IMR-90 (cell line): ENCODE measurements around the gene TSPYL1. TPM values are rescaled to one million over a fixed set of nuclear protein-coding genes. Genes with fewer than 3 reads are reported as not detected.

Experiments used
- ATAC-seq: fragments of 200-7000 bp; cut with Tn5 transposase; 2 replicates; pipeline ENCODE4 v1.9.1; 2020; ENCODE audit warnings: low read depth, mild to moderate bottlenecking, moderate library complexity
- BruUV-seq: library from RNA; stranded (reverse); fragments of 400-500 nt; replicated peaks from 2 replicates; lab custom pipeline; 2021; lab: Mats Ljungman, UMichigan
- CTCF ChIA-PET: fragments of 300-600 bp; formaldehyde crosslinking; extraction: SDS; loops from one replicate; lab custom pipeline; 2021; ENCODE audit warnings: antibody characterized with exemption; lab: Yijun Ruan, JAX
- POLR2A ChIA-PET: fragments of 300-600 bp; sonication (Branson Sonifier 250); formaldehyde crosslinking; loops from one replicate; lab custom pipeline; 2022; ENCODE audit warnings: antibody characterized with exemption; ENCODE audit not compliant: unreplicated experiment; lab: Charles Lee
- DNase-seq: peaks from one replicate; pipeline ENCODE4 v3.0.0; 2013
- H2AFZ ChIP-seq: replicated peaks from 2 replicates; pipeline ENCODE3; 2013; ENCODE audit warnings: low read length, mild to moderate bottlenecking; ENCODE audit not compliant: poor library complexity
- H2AK5ac ChIP-seq: 2 replicates; pipeline ENCODE4 v1.6.1; 2013; ENCODE audit warnings: low read depth, low read length, inconsistent platforms
- H2AK9ac ChIP-seq: replicated peaks from 2 replicates; pipeline ENCODE3; 2013; ENCODE audit warnings: mild to moderate bottlenecking, low read depth, low read length, moderate library complexity; ENCODE audit not compliant: poor library complexity
- H2BK120ac ChIP-seq: 2 replicates; pipeline ENCODE4 v1.6.1; 2013; ENCODE audit warnings: low read depth, low read length, inconsistent platforms
- H2BK15ac ChIP-seq: 3 replicates; pipeline ENCODE4 v1.6.1; 2013; ENCODE audit warnings: low read depth, low read length, inconsistent platforms
- H2BK20ac ChIP-seq: 2 replicates; pipeline ENCODE4 v1.6.1; 2013; ENCODE audit warnings: low read depth, mild to moderate bottlenecking, inconsistent platforms, low read length, moderate library complexity
- H2BK5ac ChIP-seq: 2 replicates; pipeline ENCODE4 v1.6.1; 2013; ENCODE audit warnings: mild to moderate bottlenecking, low read depth, low read length, inconsistent platforms; ENCODE audit not compliant: poor library complexity, severe bottlenecking
- H3K14ac ChIP-seq: replicated peaks from 2 replicates; pipeline ENCODE4 v1.6.1; 2013; ENCODE audit warnings: low read depth, low read length, inconsistent platforms
- H3K18ac ChIP-seq: 2 replicates; pipeline ENCODE4 v1.6.1; 2013; ENCODE audit warnings: low read depth, low read length, control low read depth
- H3K23ac ChIP-seq: 2 replicates; pipeline ENCODE4 v1.6.1; 2013; ENCODE audit warnings: low read depth, low read length, inconsistent platforms
- H3K27ac ChIP-seq: 2 replicates; pipeline ENCODE4 v1.5.1; 2013; ENCODE audit warnings: mild to moderate bottlenecking, control low read depth, low read length; ENCODE audit not compliant: insufficient read depth
- H3K27me3 ChIP-seq: 2 replicates; pipeline ENCODE4 v1.6.1; 2013; ENCODE audit warnings: low read length; ENCODE audit not compliant: control insufficient read depth, insufficient read depth
- H3K36me3 ChIP-seq: 2 replicates; pipeline ENCODE4 v1.6.1; 2013; ENCODE audit warnings: low read length, mixed read lengths; ENCODE audit not compliant: control insufficient read depth, insufficient read depth
- H3K4ac ChIP-seq: 2 replicates; pipeline ENCODE4 v1.6.1; 2013; ENCODE audit warnings: low read depth, low read length, inconsistent platforms
- H3K4me1 ChIP-seq: 2 replicates; pipeline ENCODE4 v1.6.1; 2013; ENCODE audit warnings: low read length, mixed read lengths; ENCODE audit not compliant: control insufficient read depth, insufficient read depth
- H3K4me2 ChIP-seq: 2 replicates; pipeline ENCODE4 v1.6.1; 2013; ENCODE audit warnings: low read depth, mild to moderate bottlenecking, control low read depth, low read length, moderate library complexity
- H3K4me3 ChIP-seq: 2 replicates; pipeline ENCODE4 v1.5.1; 2013; ENCODE audit warnings: low read depth, mild to moderate bottlenecking, control low read depth, low read length, moderate library complexity; ENCODE audit not compliant: insufficient read depth
- H3K56ac ChIP-seq: 2 replicates; pipeline ENCODE4 v1.6.1; 2013; ENCODE audit warnings: low read length, inconsistent platforms; ENCODE audit not compliant: insufficient read depth; ENCODE audit errors: extremely low read depth
- H3K79me1 ChIP-seq, 2 experiments: 2 replicates each; pipeline ENCODE4 v1.6.1; 2013; ENCODE audit warnings: low read length in 2 of 2, inconsistent platforms in 1 of 2, low read depth in 1 of 2
- H3K9ac ChIP-seq: 2 replicates; pipeline ENCODE4 v1.6.1; 2013; ENCODE audit warnings: low read depth, low read length, control low read depth
- H3K9me1 ChIP-seq: 2 replicates; pipeline ENCODE4 v1.6.1; 2013; ENCODE audit warnings: low read length, inconsistent platforms; ENCODE audit not compliant: insufficient read depth
- H3K9me3 ChIP-seq: 2 replicates; pipeline ENCODE4 v1.6.1; 2013; ENCODE audit warnings: low read length; ENCODE audit not compliant: control insufficient read depth, insufficient read depth
- H4K20me1 ChIP-seq: 2 replicates; pipeline ENCODE4 v1.6.1; 2013; ENCODE audit warnings: low read length, inconsistent platforms; ENCODE audit not compliant: insufficient read depth
- H4K5ac ChIP-seq: 2 replicates; pipeline ENCODE4 v1.6.1; 2013; ENCODE audit warnings: mild to moderate bottlenecking, low read depth, low read length, control low read depth
- H4K8ac ChIP-seq, 2 experiments: 2 replicates each; pipeline ENCODE4 v1.6.1; 2013; ENCODE audit warnings: low read depth in 2 of 2, low read length in 2 of 2, control low read depth in 1 of 2, inconsistent platforms in 1 of 2
- H4K91ac ChIP-seq: 2 replicates; pipeline ENCODE4 v1.6.1; 2013; ENCODE audit warnings: low read depth, low read length, inconsistent platforms; ENCODE audit not compliant: insufficient read depth
- MAFK ChIP-seq: IDR thresholded peaks from 2 replicates; pipeline ENCODE4 v1.6.1; 2012; ENCODE audit warnings: low read depth, low read length, improper control_type of control experiment
- SMC3 ChIP-seq: fragments of 150-350 bp; IDR thresholded peaks from 2 replicates; pipeline ENCODE4 v1.6.1; 2016; ENCODE audit warnings: low read depth, mild to moderate bottlenecking, antibody characterized with exemption, low read length, moderate library complexity
- USF2 ChIP-seq: fragments of 150-350 bp; IDR thresholded peaks from 2 replicates; pipeline ENCODE4 v1.6.1; 2017; ENCODE audit warnings: mild to moderate bottlenecking, antibody characterized with exemption, low read length, low read depth
- WGBS, 2 experiments: methylation state at CpG; one replicate each; pipeline versions ENCODE4 v1.1.5 to v1.1.7; 2013; ENCODE audit warnings: missing lambda C conversion rate in 2 of 2; ENCODE audit not compliant: insufficient read length in 1 of 2; ENCODE audit errors: extremely low coverage in 2 of 2; 5-methylcytosine and 5-hydroxymethylcytosine counted together
- dilution Hi-C: fragments of 300-500 bp; cut with HindIII; formaldehyde crosslinking; loops from one replicate; pipeline ENCODE4 v1.14.3; 2018; ENCODE audit warnings: low sequenced_read_pairs; ENCODE audit not compliant: unreplicated experiment
- in situ Hi-C: fragments of 300-500 bp; cut with MboI; formaldehyde crosslinking; loops from 3 replicates; pipeline ENCODE4 v1.14.3; 2019; ENCODE audit warnings: low sequenced_read_pairs, inconsistent platforms, mixed read lengths
- intact Hi-C: fragments of 100-400 bp; cut with micrococcal nuclease; formaldehyde crosslinking; loops from 2 replicates; pipeline ENCODE4 v1.10.0; 2022
- polyA plus RNA-seq, 3 experiments: library from polyadenylated mRNA; depleted of rRNA; stranded (reverse); fragments of >200 nt; gene quantifications; 2 replicates each; pipeline ENCODE4 v1.2.3, GENCODE V29; 2012; ENCODE audit warnings: low replicate concordance in 1 of 3
- total RNA-seq: library from RNA; depleted of rRNA; stranded (reverse); fragments of >200 nt; gene quantifications from 2 replicates; pipeline ENCODE4 v1.2.3, GENCODE V29; 2012

TSPYL1 gene
- total and polyA plus RNA-seq, 2 of the 4 experiments (the other 2 are of a cell fraction), result 32.4 to 111 TPM

DNA sequence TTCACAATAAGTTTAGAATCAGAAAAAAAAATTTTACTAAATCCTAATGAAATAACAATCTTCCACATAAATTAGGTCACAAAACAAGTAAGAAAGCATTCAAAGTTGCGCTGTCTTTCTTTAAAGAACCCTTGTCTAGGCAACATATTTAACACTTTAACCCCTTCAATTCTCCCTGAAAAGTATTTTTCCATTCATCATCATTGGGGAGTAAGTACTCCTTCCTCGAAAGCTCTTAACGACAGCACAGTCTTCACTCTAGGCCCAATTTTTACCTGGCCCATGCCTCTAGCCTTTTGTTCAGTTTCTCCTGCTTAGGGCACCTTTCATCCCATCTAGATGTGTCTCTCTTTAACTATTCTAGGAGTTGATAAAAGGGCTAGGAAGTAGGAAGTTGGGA lies 2.6 kb downstream of the TSPYL1 start:
- intact Hi-C loops, result no loop called here

More for the DNA sequence above, 2.6 kb downstream of the TSPYL1 start:
- no peak overlapping the region for H2BK120ac ChIP-seq
- no peak overlapping the region for H3K56ac ChIP-seq
- H2BK20ac ChIP-seq, result no peak overlapping the region
- CTCF ChIA-PET, result interaction anchor here (1.3 to 1.6 kb wide), 2 partner anchors 8 to 10 kb away, joined by 4 to 9 read pairs; no protein-coding TSS in a partner anchor
- H3K9ac ChIP-seq, result peak overlapping the region; percentile 85
- H2AK5ac ChIP-seq, result no peak overlapping the region
- no peak overlapping the region for H3K18ac ChIP-seq
- H3K36me3 ChIP-seq, result peaks cover 11% of the 10 kb centered on the region
- no peak overlapping the region for H2BK15ac ChIP-seq
- peak overlapping the region; percentile 95 for H3K14ac ChIP-seq
- H2BK5ac ChIP-seq, result no peak overlapping the region
- POLR2A ChIA-PET, result no interaction called here
- no peaks in the 10 kb centered on the region for H3K27me3 ChIP-seq
- dilution Hi-C loops (no loop called here), in situ Hi-C loops (loop anchor here (25.0 kb wide), 1 partner anchor 160 kb away; no protein-coding TSS in a partner anchor)
- no peak overlapping the region for H2AFZ ChIP-seq
- no peak overlapping the region for H4K91ac ChIP-seq
- peak overlapping the region; percentile 96 for H3K4me2 ChIP-seq
- H4K8ac ChIP-seq, result no peak overlapping the region
- BruUV-seq, result no TSS peak
- peaks cover 27% of the 10 kb centered on the region for H4K20me1 ChIP-seq
- H4K5ac ChIP-seq, result no peak overlapping the region
- peak overlapping the region; percentile 32; the same call in 1 of the 2 replicates for H3K4ac ChIP-seq
- H3K23ac ChIP-seq, result peak overlapping the region; percentile 84; the same call in 1 of the 2 replicates
- peak overlapping the region; percentile 60 for H3K4me3 ChIP-seq
- 0 out of 2 replicates have a peak overlapping the region, but pooled peaks have one; percentile 33 for H3K27ac ChIP-seq
- peaks cover 0 to 35% of the 10 kb centered on the region in 2 experiments; a peak in 2 of 4 replicates for H3K79me1 ChIP-seq
- TF ChIP-seq MAFK (no peak), SMC3 (no peak), USF2 (no peak)
- H3K9me3 ChIP-seq, result no peaks in the 10 kb centered on the region
- peaks cover 5% of the 10 kb centered on the region for H3K9me1 ChIP-seq
- H3K4me1 ChIP-seq, result peaks cover 6% of the 10 kb centered on the region
- WGBS, 2 experiments, result no CpG with 5 or more reads among the region's 3 CpGs
- no peak for DNase-seq
- no peak overlapping the region for H2AK9ac ChIP-seq
- ATAC-seq, result no peak
